Measurements from ENCODE around the gene PRKCH.

DNA sequence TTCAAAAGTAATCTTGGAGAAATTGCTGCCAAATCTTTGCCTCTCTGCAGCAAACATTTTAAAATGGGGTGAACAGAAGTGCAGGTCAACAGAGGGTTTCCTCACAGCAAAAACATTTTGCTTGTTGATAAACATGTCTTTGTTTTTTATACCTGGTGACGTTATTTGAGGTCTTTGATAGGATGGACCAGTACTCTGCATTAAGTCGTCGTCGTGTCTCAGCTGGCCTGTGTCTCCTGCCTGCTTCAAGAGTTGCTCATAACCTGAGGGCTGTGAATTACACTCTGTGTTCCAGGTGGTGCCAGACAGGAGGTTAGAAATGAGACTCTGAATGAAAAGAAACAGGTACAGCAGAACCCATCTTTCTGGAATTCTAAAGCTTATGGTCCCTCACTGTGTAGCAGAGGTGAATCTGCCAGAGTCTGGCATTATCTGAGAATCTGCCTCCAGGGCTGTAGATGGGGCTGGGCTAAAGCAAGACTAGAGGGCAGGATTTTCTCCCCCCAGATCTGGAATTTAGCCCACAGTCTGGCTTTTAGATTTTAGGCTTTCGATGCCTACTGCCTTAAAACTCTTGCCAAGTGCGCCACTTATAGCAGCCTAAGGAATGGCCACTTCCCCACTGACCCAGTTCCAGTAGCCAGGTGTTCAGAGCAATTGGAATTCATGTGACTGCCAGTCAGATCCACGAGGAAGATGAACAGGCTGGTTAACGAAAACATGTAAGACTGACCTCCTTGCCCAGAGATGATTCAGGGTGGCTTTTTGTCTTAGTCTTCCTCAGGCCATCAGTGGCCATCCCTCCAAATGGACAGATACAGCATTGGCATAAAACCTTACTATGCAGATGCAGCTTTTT lies 161.2 kb downstream of the PRKCH start:
- no peak for TF ChIP-seq EZH2phosphoT487 (conservative IDR thresholded peaks at IDR 0.05; ENCODE audit: low read length)
- TF ChIP-seq, protein P1, sequence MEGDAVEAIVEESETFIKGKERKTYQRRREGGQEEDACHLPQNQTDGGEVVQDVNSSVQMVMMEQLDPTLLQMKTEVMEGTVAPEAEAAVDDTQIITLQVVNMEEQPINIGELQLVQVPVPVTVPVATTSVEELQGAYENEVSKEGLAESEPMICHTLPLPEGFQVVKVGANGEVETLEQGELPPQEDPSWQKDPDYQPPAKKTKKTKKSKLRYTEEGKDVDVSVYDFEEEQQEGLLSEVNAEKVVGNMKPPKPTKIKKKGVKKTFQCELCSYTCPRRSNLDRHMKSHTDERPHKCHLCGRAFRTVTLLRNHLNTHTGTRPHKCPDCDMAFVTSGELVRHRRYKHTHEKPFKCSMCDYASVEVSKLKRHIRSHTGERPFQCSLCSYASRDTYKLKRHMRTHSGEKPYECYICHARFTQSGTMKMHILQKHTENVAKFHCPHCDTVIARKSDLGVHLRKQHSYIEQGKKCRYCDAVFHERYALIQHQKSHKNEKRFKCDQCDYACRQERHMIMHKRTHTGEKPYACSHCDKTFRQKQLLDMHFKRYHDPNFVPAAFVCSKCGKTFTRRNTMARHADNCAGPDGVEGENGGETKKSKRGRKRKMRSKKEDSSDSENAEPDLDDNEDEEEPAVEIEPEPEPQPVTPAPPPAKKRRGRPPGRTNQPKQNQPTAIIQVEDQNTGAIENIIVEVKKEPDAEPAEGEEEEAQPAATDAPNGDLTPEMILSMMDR (IDR thresholded peaks at IDR 0.05; ENCODE audit: insufficient read depth, low read length, poor library complexity, severe bottlenecking) = no peak

All from SU-DHL-6 (cell line).